Neural progenitor cell (in vitro differentiated cells): ENCODE data around the gene THAP5.

Experiments used
- CTCF ChIP-seq: fragments of 200-600 bp; sonication (generic); IDR thresholded peaks from 2 replicates; pipeline ENCODE4 v1.5.1; 2017; ENCODE audit warnings: antibody characterized with exemption, mild to moderate bottlenecking
- EZH2 ChIP-seq: fragments of 200-600 bp; sonication (generic); IDR thresholded peaks from 2 replicates; pipeline ENCODE4 v1.6.1; 2017; ENCODE audit warnings: antibody characterized with exemption, mild to moderate bottlenecking, moderate library complexity
- EZH2phosphoT487 ChIP-seq: fragments of 200-600 bp; sonication (generic); IDR thresholded peaks from 2 replicates; pipeline ENCODE4 v1.6.1; 2017; ENCODE audit warnings: antibody characterized with exemption

GRCh38 chr7:108603656-108604306, 34.3 kb upstream of the THAP5 start:
- no peak for TF ChIP-seq CTCF
- no peak for TF ChIP-seq EZH2
- no peak for TF ChIP-seq EZH2phosphoT487
